ENCODE results near the gene SGCE. TPM values are rescaled to one million over a fixed set of nuclear protein-coding genes. Genes with fewer than 3 reads are reported as not detected.

SGCE gene
- polyA plus RNA-seq, 1 experiment: 76.1 TPM

GRCh38 chr7:94605031-94605430 is 50.9 kb downstream of the SGCE start:
- ChIA-PET POLR2A (no interaction called here), CTCF (no interaction called here)
- no peak overlapping the region for H3K27ac ChIP-seq (ENCODE audit: low read depth, low read length)
- no peaks in the 10 kb centered on the region for H3K9me3 ChIP-seq (ENCODE audit: control insufficient read depth, insufficient read depth, low read length)
- TF ChIP-seq CTCF (IDR thresholded peaks at IDR 0.05; ENCODE audit: low read depth, low read length): no peak
- no peaks in the 10 kb centered on the region for H3K27me3 ChIP-seq (ENCODE audit: control insufficient read depth, insufficient read depth, low read length)
- H3K4me3 ChIP-seq (ENCODE audit: low read depth, low read length): no peak overlapping the region
- DNase-seq (ENCODE audit: low read depth, low spot score): no peak

DNA sequence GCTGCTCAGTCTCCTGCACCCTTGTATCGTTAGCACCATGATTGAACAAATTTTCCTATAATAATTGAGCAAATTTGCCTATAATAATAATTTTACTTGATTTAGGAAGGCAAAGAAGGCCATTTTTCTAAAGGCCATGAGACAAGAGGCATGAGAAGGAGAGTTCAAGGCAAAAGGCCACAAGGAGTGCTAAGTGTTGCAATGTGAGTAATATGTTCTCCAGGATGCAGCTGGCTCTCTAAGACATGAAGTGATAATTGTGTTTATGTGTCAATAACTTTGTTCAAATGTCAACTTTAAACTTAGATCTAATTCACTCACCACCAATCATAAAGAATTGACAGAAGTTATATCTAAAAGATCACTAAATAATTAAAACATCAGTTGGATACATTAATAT is 53.8 kb downstream of the SGCE start:
- Histone ChIP-seq H3K27ac (ENCODE audit: low read depth, low read length) (no peak overlapping the region), H3K27me3 (ENCODE audit: control insufficient read depth, insufficient read depth, low read length) (no peaks in the 10 kb centered on the region), H3K9me3 (ENCODE audit: control insufficient read depth, insufficient read depth, low read length) (no peaks in the 10 kb centered on the region), H3K4me3 (ENCODE audit: low read depth, low read length) (no peak overlapping the region)
- no peak for TF ChIP-seq CTCF (IDR thresholded peaks at IDR 0.05; ENCODE audit: low read depth, low read length)
- ChIA-PET CTCF (no interaction called here), POLR2A (no interaction called here)
- no peak for DNase-seq (ENCODE audit: low read depth, low spot score)

GRCh38 chr7:94600267-94600666 is 55.7 kb downstream of the SGCE start:
- no peak for TF ChIP-seq CTCF (IDR thresholded peaks at IDR 0.05; ENCODE audit: low read depth, low read length)
- H3K9me3 ChIP-seq (ENCODE audit: control insufficient read depth, insufficient read depth, low read length): no peaks in the 10 kb centered on the region
- H3K27ac ChIP-seq (ENCODE audit: low read depth, low read length): no peak overlapping the region
- ChIA-PET CTCF (interaction anchor here (0.6 kb wide), 1 partner anchor 56 kb away, joined by 4 read pairs; no protein-coding TSS in a partner anchor), POLR2A (no interaction called here)
- no peak for DNase-seq (ENCODE audit: low read depth, low spot score)
- H3K4me3 ChIP-seq (ENCODE audit: low read depth, low read length): no peak overlapping the region
- H3K27me3 ChIP-seq (ENCODE audit: control insufficient read depth, insufficient read depth, low read length): no peaks in the 10 kb centered on the region

GRCh38 chr7:94595717-94596116 is 60.2 kb downstream of the SGCE start:
- Histone ChIP-seq H3K4me3 (ENCODE audit: low read depth, low read length) (no peak overlapping the region), H3K9me3 (ENCODE audit: control insufficient read depth, insufficient read depth, low read length) (no peaks in the 10 kb centered on the region), H3K27me3 (ENCODE audit: control insufficient read depth, insufficient read depth, low read length) (no peaks in the 10 kb centered on the region), H3K27ac (ENCODE audit: low read depth, low read length) (no peak overlapping the region)
- CTCF ChIA-PET: interaction anchor here (1.0 kb wide), 1 partner anchor 881 kb away, joined by 3 read pairs; no protein-coding TSS in a partner anchor
- POLR2A ChIA-PET: no interaction called here
- TF ChIP-seq CTCF (IDR thresholded peaks at IDR 0.05; ENCODE audit: low read depth, low read length): no peak
- no peak for DNase-seq (ENCODE audit: low read depth, low spot score)

DNA sequence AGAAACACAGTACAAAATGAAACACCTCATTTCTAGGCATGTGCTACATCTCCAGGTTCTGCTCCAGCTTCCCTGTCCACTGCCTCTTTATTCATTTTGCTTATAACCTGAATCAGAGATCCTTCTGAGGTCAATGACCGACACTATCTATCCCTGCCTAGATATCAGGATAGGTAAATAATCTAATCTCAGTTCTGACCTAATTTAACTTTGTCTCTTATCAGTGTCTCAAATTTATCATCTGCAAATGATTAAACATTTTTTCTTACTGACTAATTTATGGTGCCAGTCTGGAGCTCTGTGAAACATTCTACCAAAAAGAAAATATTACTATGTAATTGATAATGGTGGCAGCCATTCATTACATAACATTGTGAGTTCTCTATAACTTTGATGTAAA is 61.1 kb downstream of the SGCE start:
- H3K4me3 ChIP-seq (ENCODE audit: low read depth, low read length): no peak overlapping the region
- ChIA-PET POLR2A (no interaction called here), CTCF (no interaction called here)
- no peaks in the 10 kb centered on the region for H3K27me3 ChIP-seq (ENCODE audit: control insufficient read depth, insufficient read depth, low read length)
- no peak for TF ChIP-seq CTCF (IDR thresholded peaks at IDR 0.05; ENCODE audit: low read depth, low read length)
- DNase-seq (ENCODE audit: low read depth, low spot score): no peak
- no peaks in the 10 kb centered on the region for H3K9me3 ChIP-seq (ENCODE audit: control insufficient read depth, insufficient read depth, low read length)
- no peak overlapping the region for H3K27ac ChIP-seq (ENCODE audit: low read depth, low read length)

Measured in AG04450 (cell line).